ENCODE data around the gene MZT2A.
"Not testable (repeated sequence)": the region's sequence is repeated elsewhere in the genome, so short reads cannot be mapped to it uniquely, and the experiment has no call there.

The MZT2A gene

GRCh38 chr2:131492015-131492417, at the start of gene MZT2A:
MZT2A (minus strand) TSS chr2:131492397; CDS start chr2:131492376, 21 bp downstream.
- peak within 1 kb of the TSS; percentile 90 for H3K4me3 ChIP-seq (ENCODE audit: low read depth, low read length)
- in situ Hi-C loops (cut with HindIII; ENCODE audit: low sequenced_read_pairs); DNase-seq (ENCODE audit: low read depth, low spot score): not testable (repeated sequence)

- H3K4me3 ChIP-seq (ENCODE audit: low read depth, low read length); in situ Hi-C loops (cut with HindIII; ENCODE audit: low sequenced_read_pairs); DNase-seq (ENCODE audit: low read depth, low spot score): not testable (repeated sequence)
Measured at GRCh38 chr2:131538856-131539255, 46.7 kb upstream of the MZT2A start.

GRCh38 chr2:131536841-131537240, 44.6 kb upstream of the MZT2A start:
- DNase-seq (ENCODE audit: low read depth, low spot score); H3K4me3 ChIP-seq (ENCODE audit: low read depth, low read length); in situ Hi-C loops (cut with HindIII; ENCODE audit: low sequenced_read_pairs): not testable (repeated sequence)

- peak; percentile 9 for DNase-seq (ENCODE audit: low read depth, low spot score)
- in situ Hi-C loops (cut with HindIII; ENCODE audit: low sequenced_read_pairs); H3K4me3 ChIP-seq (ENCODE audit: low read depth, low read length): not testable (repeated sequence)
Measured at GRCh38 chr2:131535951-131536826, 44.0 kb upstream of the MZT2A start.

- in situ Hi-C loops (cut with HindIII; ENCODE audit: low sequenced_read_pairs): no loop called here
- TF ChIP-seq CTCF (IDR thresholded peaks at IDR 0.05; ENCODE audit: low read depth, low read length): no peak
- DNase-seq (ENCODE audit: low read depth, low spot score): no peak
- no peak overlapping the region for H3K4me3 ChIP-seq (ENCODE audit: low read depth, low read length)
Measured at GRCh38 chr2:131535526-131535925, 43.3 kb upstream of the MZT2A start.

- DNase-seq (ENCODE audit: low read depth, low spot score); H3K4me3 ChIP-seq (ENCODE audit: low read depth, low read length); in situ Hi-C loops (cut with HindIII; ENCODE audit: low sequenced_read_pairs): not testable (repeated sequence)
Measured at GRCh38 chr2:131534965-131535364, 42.8 kb upstream of the MZT2A start.

- H3K4me3 ChIP-seq (ENCODE audit: low read depth, low read length); in situ Hi-C loops (cut with HindIII; ENCODE audit: low sequenced_read_pairs); DNase-seq (ENCODE audit: low read depth, low spot score): not testable (repeated sequence)
Measured at GRCh38 chr2:131534317-131534672, 42.1 kb upstream of the MZT2A start.

- in situ Hi-C loops (cut with HindIII; ENCODE audit: low sequenced_read_pairs); DNase-seq (ENCODE audit: low read depth, low spot score); H3K4me3 ChIP-seq (ENCODE audit: low read depth, low read length): not testable (repeated sequence)
Measured at GRCh38 chr2:131533609-131534316, 41.6 kb upstream of the MZT2A start.

- DNase-seq (ENCODE audit: low read depth, low spot score); in situ Hi-C loops (cut with HindIII; ENCODE audit: low sequenced_read_pairs); H3K4me3 ChIP-seq (ENCODE audit: low read depth, low read length): not testable (repeated sequence)
Measured at GRCh38 chr2:131532723-131533608, 40.8 kb upstream of the MZT2A start.

GRCh38 chr2:131531547-131532185, 39.5 kb upstream of the MZT2A start:
- in situ Hi-C loops (cut with HindIII; ENCODE audit: low sequenced_read_pairs); H3K4me3 ChIP-seq (ENCODE audit: low read depth, low read length); DNase-seq (ENCODE audit: low read depth, low spot score): not testable (repeated sequence)

GRCh38 chr2:131530626-131531344, 38.6 kb upstream of the MZT2A start:
- in situ Hi-C loops (cut with HindIII; ENCODE audit: low sequenced_read_pairs); DNase-seq (ENCODE audit: low read depth, low spot score); H3K4me3 ChIP-seq (ENCODE audit: low read depth, low read length): not testable (repeated sequence)

- in situ Hi-C loops (cut with HindIII; ENCODE audit: low sequenced_read_pairs); H3K4me3 ChIP-seq (ENCODE audit: low read depth, low read length); DNase-seq (ENCODE audit: low read depth, low spot score): not testable (repeated sequence)
Measured at GRCh38 chr2:131529864-131530445, 37.8 kb upstream of the MZT2A start.

- H3K4me3 ChIP-seq (ENCODE audit: low read depth, low read length); in situ Hi-C loops (cut with HindIII; ENCODE audit: low sequenced_read_pairs); DNase-seq (ENCODE audit: low read depth, low spot score): not testable (repeated sequence)
Measured at GRCh38 chr2:131528981-131529863, 37.0 kb upstream of the MZT2A start.

All from astrocyte of the spinal cord (primary cell).